OCI-M2 (cell line): ENCODE data around the gene CAMTA1.

Experiments used
- DNase-seq: peaks from one replicate; lab custom pipeline; 2025; ENCODE audit not compliant: unreplicated experiment; lab: John Stamatoyannopoulos, UW

The CAMTA1 gene

GRCh38 chr1:7729761-7730160 lies 944.5 kb downstream of the CAMTA1 start:
- no peak for DNase-seq

GRCh38 chr1:7732331-7732730 lies 947.1 kb downstream of the CAMTA1 start:
- DNase-seq, result no peak

- DNase-seq, result no peak
Measured at GRCh38 chr1:7733276-7733675, 948.0 kb downstream of the CAMTA1 start.

GRCh38 chr1:7738044-7738443 lies 952.8 kb downstream of the CAMTA1 start:
- DNase-seq, result no peak

GRCh38 chr1:7743346-7743745 lies 958.1 kb downstream of the CAMTA1 start:
- DNase-seq, result no peak

- no peak for DNase-seq
Measured at GRCh38 chr1:7744882-7745281, 959.6 kb downstream of the CAMTA1 start.

- no peak for DNase-seq
Measured at GRCh38 chr1:7745783-7746182, 960.5 kb downstream of the CAMTA1 start.

GRCh38 chr1:7747605-7748004 lies 962.4 kb downstream of the CAMTA1 start:
- no peak for DNase-seq

- no peak for DNase-seq
Measured at GRCh38 chr1:7749126-7749525, 963.9 kb downstream of the CAMTA1 start.

- DNase-seq, result no peak
Measured at GRCh38 chr1:7751174-7751573, 965.9 kb downstream of the CAMTA1 start.

GRCh38 chr1:7752512-7753417 lies 967.5 kb downstream of the CAMTA1 start:
- DNase-seq, result no peak

GRCh38 chr1:7753641-7754040 lies 968.4 kb downstream of the CAMTA1 start:
- DNase-seq, result no peak

- DNase-seq, result no peak
Measured at GRCh38 chr1:7754234-7754633, 969.0 kb downstream of the CAMTA1 start.

GRCh38 chr1:7755448-7755847 lies 970.2 kb downstream of the CAMTA1 start:
- no peak for DNase-seq

- DNase-seq, result no peak
Measured at GRCh38 chr1:7760245-7760644, 975.0 kb downstream of the CAMTA1 start.

GRCh38 chr1:7761103-7761502 lies 975.8 kb downstream of the CAMTA1 start:
- no peak for DNase-seq

- no peak for DNase-seq
Measured at GRCh38 chr1:7767176-7767575, 981.9 kb downstream of the CAMTA1 start.

GRCh38 chr1:7768583-7768982 lies 983.3 kb downstream of the CAMTA1 start:
- no peak for DNase-seq

- no peak for DNase-seq
Measured at GRCh38 chr1:7769673-7770412, 984.6 kb downstream of the CAMTA1 start.

- DNase-seq, result no peak
Measured at GRCh38 chr1:7770669-7770996, 985.4 kb downstream of the CAMTA1 start.

GRCh38 chr1:7770997-7771822 lies 986.0 kb downstream of the CAMTA1 start, which contains the start of gene VAMP3:
TSS of gene VAMP3 (plus strand) at chr1:7771296. CDS start at chr1:7771384, 88 bp downstream.
- peak; percentile 65 for DNase-seq
